ENCODE measurements around the gene BPNT1. TPM values are rescaled to one million over a fixed set of nuclear protein-coding genes. Genes with fewer than 3 reads are reported as not detected.
"Not testable (repeated sequence)": the region's sequence is repeated elsewhere in the genome, so short reads cannot be mapped to it uniquely, and the experiment has no call there.

Gene BPNT1
- total RNA-seq, 4 donors from 2014 or later = 12.3 to 28.8 (median 13.5) TPM

GRCh38 chr1:220119043-220119512 lies 29.5 kb upstream of the BPNT1 start:
- no peak for TF ChIP-seq POLR2A (IDR thresholded peaks at IDR 0.05)
- TF ChIP-seq, protein P1, sequence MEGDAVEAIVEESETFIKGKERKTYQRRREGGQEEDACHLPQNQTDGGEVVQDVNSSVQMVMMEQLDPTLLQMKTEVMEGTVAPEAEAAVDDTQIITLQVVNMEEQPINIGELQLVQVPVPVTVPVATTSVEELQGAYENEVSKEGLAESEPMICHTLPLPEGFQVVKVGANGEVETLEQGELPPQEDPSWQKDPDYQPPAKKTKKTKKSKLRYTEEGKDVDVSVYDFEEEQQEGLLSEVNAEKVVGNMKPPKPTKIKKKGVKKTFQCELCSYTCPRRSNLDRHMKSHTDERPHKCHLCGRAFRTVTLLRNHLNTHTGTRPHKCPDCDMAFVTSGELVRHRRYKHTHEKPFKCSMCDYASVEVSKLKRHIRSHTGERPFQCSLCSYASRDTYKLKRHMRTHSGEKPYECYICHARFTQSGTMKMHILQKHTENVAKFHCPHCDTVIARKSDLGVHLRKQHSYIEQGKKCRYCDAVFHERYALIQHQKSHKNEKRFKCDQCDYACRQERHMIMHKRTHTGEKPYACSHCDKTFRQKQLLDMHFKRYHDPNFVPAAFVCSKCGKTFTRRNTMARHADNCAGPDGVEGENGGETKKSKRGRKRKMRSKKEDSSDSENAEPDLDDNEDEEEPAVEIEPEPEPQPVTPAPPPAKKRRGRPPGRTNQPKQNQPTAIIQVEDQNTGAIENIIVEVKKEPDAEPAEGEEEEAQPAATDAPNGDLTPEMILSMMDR (IDR thresholded peaks at IDR 0.05) = no peak
- no peak for DNase-seq
- H3K4me3 ChIP-seq = no peak overlapping the region
- intact Hi-C loops (cut with DNase I; ENCODE audit: low total_unique reads) = no loop called here
- H3K4me1 ChIP-seq = peaks cover 0 to 5% of the 10 kb centered on the region in 2 donors
- H3K27me3 ChIP-seq = no peaks in the 10 kb centered on the region
- H3K27ac ChIP-seq = no peak overlapping the region
- H3K9me3 ChIP-seq = no peaks in the 10 kb centered on the region
- no peaks in the 10 kb centered on the region for H3K36me3 ChIP-seq

DNA sequence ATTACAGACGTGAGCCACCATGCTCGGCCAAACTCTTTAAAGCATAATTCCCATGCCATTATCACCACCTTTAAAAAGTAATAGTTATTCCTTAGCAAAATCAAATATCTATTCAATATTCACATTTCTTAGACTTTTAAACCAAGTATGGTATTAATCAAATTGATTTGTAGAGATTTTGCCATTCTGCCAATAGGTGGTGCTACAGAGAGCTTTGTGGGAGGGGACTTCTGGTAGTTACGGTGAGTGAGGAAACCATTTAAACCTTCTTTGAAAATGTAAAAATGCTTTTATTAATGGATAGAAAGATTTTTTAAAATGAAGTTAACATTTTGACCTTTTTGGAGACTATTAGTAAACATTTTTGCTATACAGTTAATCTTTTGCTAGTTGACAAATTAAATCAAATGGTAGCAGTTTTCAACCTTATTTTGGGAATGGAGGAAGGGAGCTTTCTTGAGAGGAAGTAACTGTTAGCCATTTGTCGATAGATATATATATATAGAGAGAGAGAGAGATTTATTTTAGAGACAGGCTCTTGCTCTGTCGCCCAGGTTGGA lies 23.6 kb upstream of the BPNT1 start:
- H3K27me3 ChIP-seq = no peaks in the 10 kb centered on the region
- H3K36me3 ChIP-seq = no peaks in the 10 kb centered on the region
- no peak overlapping the region for H3K4me3 ChIP-seq
- no peak overlapping the region for H3K27ac ChIP-seq
- TF ChIP-seq, protein P1 (IDR thresholded peaks at IDR 0.05) = peak in 1 of 4 experiments; percentile 11
- TF ChIP-seq POLR2A (IDR thresholded peaks at IDR 0.05) = no peak
- no peaks in the 10 kb centered on the region for H3K9me3 ChIP-seq
- intact Hi-C loops (cut with DNase I; ENCODE audit: low total_unique reads) = no loop called here
- peaks cover 0 to 2% of the 10 kb centered on the region in 2 donors for H3K4me1 ChIP-seq
- DNase-seq = no peak

DNA sequence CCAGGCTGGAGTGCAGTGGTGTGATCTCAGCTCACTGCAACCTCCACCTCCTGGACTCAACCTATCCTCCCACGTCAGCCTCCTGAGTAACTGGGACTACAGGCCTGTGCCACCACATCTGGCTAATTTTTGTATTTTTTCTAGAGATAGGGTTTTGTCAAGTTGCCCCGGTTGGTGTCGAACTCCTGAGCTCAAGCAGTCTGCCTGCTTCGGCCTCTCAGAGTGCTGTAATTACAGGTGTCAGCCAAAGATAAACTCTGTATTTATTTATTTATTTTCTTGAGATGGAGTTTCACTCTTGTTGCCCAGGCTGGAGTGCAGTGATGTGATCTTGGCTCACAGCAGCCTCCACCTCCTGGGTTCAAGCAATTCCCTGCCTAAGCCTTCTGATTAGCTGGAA lies 23.0 kb upstream of the BPNT1 start:
- H3K36me3 ChIP-seq; H3K4me1 ChIP-seq; DNase-seq; H3K27me3 ChIP-seq; intact Hi-C loops (cut with DNase I; ENCODE audit: low total_unique reads); H3K9me3 ChIP-seq; H3K27ac ChIP-seq; H3K4me3 ChIP-seq: not testable (repeated sequence)

DNA sequence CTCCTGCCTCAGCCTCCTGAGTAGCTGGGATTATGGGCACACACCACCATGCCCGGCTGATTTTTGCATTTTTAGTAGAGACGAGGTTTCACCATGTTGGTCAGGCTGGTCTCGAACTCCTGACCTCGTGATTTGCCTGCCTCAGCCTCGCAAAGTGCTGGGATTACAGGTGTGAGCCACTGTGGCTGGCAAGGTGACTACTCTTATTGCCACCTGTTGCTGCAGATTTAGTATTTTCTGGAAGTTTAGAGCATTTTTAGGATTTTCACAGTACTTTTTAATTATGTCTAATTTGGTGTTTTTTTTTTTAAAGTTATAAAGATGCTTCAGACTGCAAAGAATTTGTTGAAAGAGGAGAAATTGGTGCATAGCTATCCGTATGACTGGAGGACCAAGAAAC lies 20.9 kb upstream of the BPNT1 start:
- intact Hi-C loops (cut with DNase I; ENCODE audit: low total_unique reads); H3K9me3 ChIP-seq; H3K27ac ChIP-seq; DNase-seq; H3K4me3 ChIP-seq; H3K36me3 ChIP-seq; H3K27me3 ChIP-seq; H3K4me1 ChIP-seq: not testable (repeated sequence)

DNA sequence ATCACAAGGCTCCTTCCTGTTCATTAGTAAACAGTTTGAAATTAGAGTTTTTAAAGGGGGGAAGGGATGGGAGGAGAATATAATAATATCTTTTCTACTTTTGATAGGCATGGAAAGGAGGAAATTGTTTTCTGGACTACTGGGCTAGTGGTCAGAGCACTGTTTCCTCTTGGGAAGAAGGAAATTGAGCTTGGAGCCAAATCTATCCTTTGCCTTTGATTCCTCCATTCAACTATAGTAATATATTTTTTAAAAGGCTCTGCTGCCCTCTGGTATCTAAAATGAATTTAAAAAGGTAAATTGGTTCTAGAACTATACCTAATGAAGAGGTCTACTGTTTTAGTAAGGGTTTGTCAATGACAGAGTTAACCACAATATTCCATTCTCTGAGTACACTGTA lies 10.2 kb upstream of the BPNT1 start:
- DNase-seq = no peak
- no peak for TF ChIP-seq POLR2A (IDR thresholded peaks at IDR 0.05)
- TF ChIP-seq, protein P1 (IDR thresholded peaks at IDR 0.05) = no peak
- Histone ChIP-seq H3K4me3 (no peak overlapping the region), H3K9me3 (no peaks in the 10 kb centered on the region), H3K27ac (no peak overlapping the region), H3K27me3 (no peaks in the 10 kb centered on the region), H3K36me3 (no peaks in the 10 kb centered on the region), H3K4me1 (peaks cover 0 to 8% of the 10 kb centered on the region in 2 donors)
- intact Hi-C loops (cut with DNase I; ENCODE audit: low total_unique reads) = no loop called here

DNA sequence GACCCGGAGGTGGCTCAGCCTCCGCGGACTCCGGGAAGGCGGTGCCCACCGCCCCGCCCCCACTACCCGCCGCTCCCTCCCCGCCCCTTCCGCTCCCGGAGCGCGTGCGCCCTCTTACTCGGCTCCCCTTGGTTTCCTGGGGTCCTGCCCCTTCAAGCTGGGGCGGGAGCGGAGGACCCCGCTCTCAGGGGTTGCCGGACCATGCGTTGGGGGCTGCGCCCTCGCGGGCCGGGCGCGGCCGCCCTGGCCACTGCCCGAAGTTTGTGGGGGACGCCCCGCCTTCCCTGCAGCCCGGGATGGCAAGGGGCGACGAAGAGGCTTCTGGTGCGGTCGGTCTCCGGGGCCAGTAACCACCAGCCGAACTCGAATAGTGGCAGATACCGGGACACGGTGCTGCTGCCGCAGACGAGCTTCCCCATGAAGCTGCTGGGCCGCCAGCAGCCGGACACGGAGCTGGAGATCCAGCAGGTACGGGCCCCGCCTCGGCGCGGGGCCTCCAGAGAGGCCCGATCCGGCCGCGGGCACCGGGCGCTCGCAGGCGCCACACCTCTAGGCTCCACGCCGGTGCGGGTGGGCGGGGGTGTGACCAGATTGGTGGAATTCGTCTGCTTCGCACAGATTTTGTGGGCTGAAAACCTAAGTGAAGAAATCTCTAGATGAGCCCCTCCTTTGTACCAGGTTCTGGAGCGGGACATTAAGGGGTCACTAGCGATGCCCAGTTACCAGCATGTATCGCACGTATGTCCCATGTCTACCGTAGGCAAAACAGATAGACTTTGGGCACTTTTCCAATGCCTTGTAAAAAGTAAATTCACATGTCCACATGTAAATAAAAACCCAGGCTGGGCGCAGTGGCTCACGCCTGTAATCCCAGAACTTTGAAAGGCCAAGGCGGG lies 4.7 kb upstream of the BPNT1 start, which contains the start of gene IARS2:
Gene IARS2 (plus strand): TSS at position 117 of the 896 bp plus-strand sequence. CDS start 85 bp downstream, at position 202.
- no peaks in the 10 kb centered on the region for H3K27me3 ChIP-seq
- H3K9me3 ChIP-seq = no peaks in the 10 kb centered on the region
- peak within 1 kb of the TSS; percentile 82 to 89 for H3K4me3 ChIP-seq
- TF ChIP-seq, protein P1 (IDR thresholded peaks at IDR 0.05) = no peak
- peak in 1 of 2 donors; percentile 45 for TF ChIP-seq POLR2A (IDR thresholded peaks at IDR 0.05)
- DNase-seq = peak in 1 of 2 donors; percentile 88
- H3K36me3 ChIP-seq = no peaks in the 10 kb centered on the region
- intact Hi-C loops (cut with DNase I; ENCODE audit: low total_unique reads) = no loop called here
- H3K27ac ChIP-seq = peak within 1 kb of the TSS; percentile 80 to 91
- peaks cover 0 to 8% of the 10 kb centered on the region in 2 donors for H3K4me1 ChIP-seq

Data from uterus (tissue), 4 donors.